ENCODE measurements around the gene RAPGEF6. TPM values are rescaled to one million over a fixed set of nuclear protein-coding genes. Genes with fewer than 3 reads are reported as not detected.

The RAPGEF6 gene
- total RNA-seq, 1 donor from 2014 or later: 16.9 TPM

DNA sequence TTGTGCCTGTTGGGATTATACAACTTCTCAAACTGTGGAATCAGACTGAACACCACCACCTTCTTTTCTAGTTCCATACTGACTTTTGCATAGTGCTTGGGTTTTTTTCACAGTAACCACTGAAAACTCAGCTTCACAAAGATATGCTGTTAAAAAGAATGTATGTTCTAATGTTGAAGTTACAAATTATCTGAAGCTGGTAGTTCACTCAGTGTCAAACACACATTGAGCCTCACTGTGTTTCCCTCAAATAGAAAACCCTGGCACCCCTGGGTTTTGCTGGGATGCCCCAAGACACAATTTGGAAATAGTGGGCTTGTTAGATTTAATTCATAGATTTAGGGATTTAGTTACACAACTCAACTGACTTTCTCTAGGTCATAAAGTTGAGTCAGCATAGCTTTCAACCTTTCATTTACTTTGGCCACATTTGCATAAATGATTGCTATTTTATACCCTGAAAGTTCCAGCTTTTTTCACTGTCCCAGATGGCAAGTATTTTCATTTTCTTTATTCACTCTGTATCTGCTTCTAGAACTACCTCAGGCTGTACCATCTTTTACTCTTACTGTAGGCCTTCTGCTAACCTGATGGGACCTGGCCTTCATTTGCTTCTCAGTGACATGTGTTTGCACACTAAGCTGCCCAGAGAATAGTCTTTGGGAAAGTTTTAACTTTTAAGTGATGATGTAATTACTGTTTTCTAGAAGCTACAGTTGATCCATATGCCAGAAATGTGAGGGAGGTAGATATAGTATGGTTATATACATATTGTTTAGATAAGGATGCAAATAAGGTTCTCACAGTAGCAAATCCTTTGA is 256.1 kb downstream of the RAPGEF6 start:
- Mint-ChIP-seq H3K4me1 (ENCODE audit: unreplicated experiment) (peaks cover 37% of the 10 kb centered on the region), H3K27me3 (ENCODE audit: unreplicated experiment) (peaks cover 4% of the 10 kb centered on the region), H3K27ac (ENCODE audit: unreplicated experiment) (peak overlapping the region; percentile 93), H3K4me3 (ENCODE audit: unreplicated experiment) (no peak overlapping the region), H3K9me3 (ENCODE audit: unreplicated experiment) (no peaks in the 10 kb centered on the region), H3K36me3 (ENCODE audit: low read depth, unreplicated experiment) (peaks cover 5% of the 10 kb centered on the region)
- TF ChIP-seq, protein P1, sequence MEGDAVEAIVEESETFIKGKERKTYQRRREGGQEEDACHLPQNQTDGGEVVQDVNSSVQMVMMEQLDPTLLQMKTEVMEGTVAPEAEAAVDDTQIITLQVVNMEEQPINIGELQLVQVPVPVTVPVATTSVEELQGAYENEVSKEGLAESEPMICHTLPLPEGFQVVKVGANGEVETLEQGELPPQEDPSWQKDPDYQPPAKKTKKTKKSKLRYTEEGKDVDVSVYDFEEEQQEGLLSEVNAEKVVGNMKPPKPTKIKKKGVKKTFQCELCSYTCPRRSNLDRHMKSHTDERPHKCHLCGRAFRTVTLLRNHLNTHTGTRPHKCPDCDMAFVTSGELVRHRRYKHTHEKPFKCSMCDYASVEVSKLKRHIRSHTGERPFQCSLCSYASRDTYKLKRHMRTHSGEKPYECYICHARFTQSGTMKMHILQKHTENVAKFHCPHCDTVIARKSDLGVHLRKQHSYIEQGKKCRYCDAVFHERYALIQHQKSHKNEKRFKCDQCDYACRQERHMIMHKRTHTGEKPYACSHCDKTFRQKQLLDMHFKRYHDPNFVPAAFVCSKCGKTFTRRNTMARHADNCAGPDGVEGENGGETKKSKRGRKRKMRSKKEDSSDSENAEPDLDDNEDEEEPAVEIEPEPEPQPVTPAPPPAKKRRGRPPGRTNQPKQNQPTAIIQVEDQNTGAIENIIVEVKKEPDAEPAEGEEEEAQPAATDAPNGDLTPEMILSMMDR (IDR thresholded peaks at IDR 0.05; ENCODE audit: unreplicated experiment): no peak
- no peak for DNase-seq (ENCODE audit: low spot score)

DNA sequence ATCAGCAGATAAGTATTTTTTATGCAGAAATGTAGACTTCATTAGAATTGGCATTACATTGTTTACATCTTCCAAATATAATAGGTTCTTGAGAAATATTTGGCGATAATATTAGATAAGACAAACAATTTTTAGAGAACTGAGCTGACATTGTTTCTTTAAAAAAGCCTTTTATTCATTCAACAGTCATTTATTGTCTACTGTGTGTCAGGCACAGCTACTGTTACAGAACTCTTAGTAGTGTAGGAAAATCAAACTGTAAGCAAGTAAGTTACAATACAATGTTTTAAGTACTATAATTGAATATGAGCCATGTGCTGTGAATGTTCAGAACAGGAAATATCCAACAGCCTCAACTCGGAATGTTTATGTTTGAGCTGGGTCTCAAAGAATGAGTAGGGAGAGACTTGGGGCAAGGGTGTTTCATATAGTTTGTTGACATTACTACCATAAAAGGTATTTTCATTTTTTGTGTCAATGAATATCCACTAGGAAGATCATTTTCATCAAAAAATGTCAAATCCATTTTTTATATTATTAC is 257.2 kb downstream of the RAPGEF6 start:
- Mint-ChIP-seq H3K36me3 (ENCODE audit: low read depth, unreplicated experiment) (peaks cover 5% of the 10 kb centered on the region), H3K9me3 (ENCODE audit: unreplicated experiment) (no peaks in the 10 kb centered on the region), H3K4me3 (ENCODE audit: unreplicated experiment) (no peak overlapping the region), H3K27me3 (ENCODE audit: unreplicated experiment) (peaks cover 4% of the 10 kb centered on the region), H3K4me1 (ENCODE audit: unreplicated experiment) (peaks cover 34% of the 10 kb centered on the region), H3K27ac (ENCODE audit: unreplicated experiment) (peak overlapping the region; percentile 77)
- TF ChIP-seq, protein P1 (IDR thresholded peaks at IDR 0.05; ENCODE audit: unreplicated experiment): no peak
- no peak for DNase-seq (ENCODE audit: low spot score)

DNA sequence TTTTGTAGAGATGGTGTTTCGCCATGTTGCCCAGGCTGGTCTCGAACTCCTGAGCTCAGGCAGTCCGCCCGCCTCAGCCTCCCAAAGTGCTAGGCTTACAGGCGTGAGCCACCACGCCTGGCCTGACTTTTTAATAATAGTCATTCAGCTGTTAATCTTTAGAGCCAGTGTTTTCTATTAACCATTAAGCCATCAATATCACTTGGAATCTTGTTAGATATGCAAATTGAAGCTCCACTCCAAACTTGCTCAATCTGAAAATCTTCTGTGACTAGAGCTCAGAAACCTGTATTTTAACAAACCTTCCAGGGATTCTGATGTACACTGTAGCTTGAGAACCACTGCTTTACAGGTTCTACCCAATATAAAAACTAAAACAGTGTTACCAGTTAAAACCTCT is 257.7 kb downstream of the RAPGEF6 start:
- Mint-ChIP-seq H3K27ac (ENCODE audit: unreplicated experiment) (no peak overlapping the region), H3K4me1 (ENCODE audit: unreplicated experiment) (peaks cover 33% of the 10 kb centered on the region), H3K36me3 (ENCODE audit: low read depth, unreplicated experiment) (peaks cover 5% of the 10 kb centered on the region), H3K4me3 (ENCODE audit: unreplicated experiment) (no peak overlapping the region), H3K27me3 (ENCODE audit: unreplicated experiment) (peaks cover 4% of the 10 kb centered on the region), H3K9me3 (ENCODE audit: unreplicated experiment) (no peaks in the 10 kb centered on the region)
- no peak for DNase-seq (ENCODE audit: low spot score)
- TF ChIP-seq, protein P1 (IDR thresholded peaks at IDR 0.05; ENCODE audit: unreplicated experiment): no peak

DNA sequence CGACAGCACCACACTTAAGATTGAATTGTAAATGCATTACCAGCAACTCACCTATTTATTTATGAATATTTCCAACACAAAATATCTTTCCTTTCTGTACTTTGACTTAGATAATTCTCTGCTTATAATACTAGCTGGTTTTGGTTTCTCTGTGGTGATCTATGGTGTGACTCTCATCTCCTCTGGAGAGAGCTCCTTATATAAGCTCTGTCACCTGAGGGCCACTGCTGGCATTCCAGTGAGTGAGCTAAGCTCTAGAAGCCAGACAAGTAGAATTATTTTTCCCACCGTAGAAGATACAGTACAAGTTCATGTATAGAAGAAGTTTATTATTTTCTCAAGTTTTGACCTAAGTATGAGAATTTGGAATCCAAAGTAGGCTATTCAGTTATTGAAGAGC is 259.7 kb downstream of the RAPGEF6 start:
- Mint-ChIP-seq H3K9me3 (ENCODE audit: unreplicated experiment) (no peaks in the 10 kb centered on the region), H3K4me1 (ENCODE audit: unreplicated experiment) (peaks cover 17% of the 10 kb centered on the region), H3K27ac (ENCODE audit: unreplicated experiment) (no peak overlapping the region), H3K4me3 (ENCODE audit: unreplicated experiment) (no peak overlapping the region), H3K36me3 (ENCODE audit: low read depth, unreplicated experiment) (no peaks in the 10 kb centered on the region), H3K27me3 (ENCODE audit: unreplicated experiment) (peaks cover 2% of the 10 kb centered on the region)
- TF ChIP-seq, protein P1 (IDR thresholded peaks at IDR 0.05; ENCODE audit: unreplicated experiment): no peak
- no peak for DNase-seq (ENCODE audit: low spot score)

Other genes starting within 250 kb of the RAPGEF6 start
- 30.6 TPM for gene FNIP1, start 161.8 kb upstream of the RAPGEF6 start, total RNA-seq (ENCODE audit: unreplicated experiment)

Data from endothelial cell (in vitro differentiated cells).